Kidney epithelial cell (primary cell): Measurements from ENCODE around the gene DSCAM. TPM values are rescaled to one million over a fixed set of nuclear protein-coding genes. Genes with fewer than 3 reads are reported as not detected.

ENCODE experiments used
- DNase-seq: peaks from one replicate; pipeline ENCODE4 v3.0.0-alpha.2; 2010; ENCODE audit warnings: low read depth
- H3K27me3 ChIP-seq: 2 replicates; pipeline ENCODE4 v1.6.0; 2011; ENCODE audit warnings: low read length; ENCODE audit not compliant: control insufficient read depth, insufficient read depth
- H3K36me3 ChIP-seq: 2 replicates; pipeline ENCODE4 v1.5.1; 2011; ENCODE audit warnings: low read length; ENCODE audit not compliant: control insufficient read depth, insufficient read depth
- H3K4me3 ChIP-seq: 2 replicates; pipeline ENCODE4 v1.5.1; 2011; ENCODE audit warnings: low read depth, mild to moderate bottlenecking, control low read depth, low read length
- total RNA-seq: library from RNA; depleted of rRNA; stranded (reverse); fragments of >200 nt; gene quantifications from 2 replicates; pipeline ENCODE4 v1.2.3, GENCODE V29; 2015
- TF ChIP-seq, protein P1 (sequence below): IDR thresholded peaks from 2 replicates; pipeline ENCODE4 v1.5.1; 2011; ENCODE audit warnings: mild to moderate bottlenecking, moderate library complexity, low read length, control low read depth, inconsistent platforms; ENCODE audit not compliant: insufficient read depth, poor library complexity, severe bottlenecking

DSCAM gene
- total RNA-seq, 1 donor from 2014 or later = 0.21 TPM

DNA sequence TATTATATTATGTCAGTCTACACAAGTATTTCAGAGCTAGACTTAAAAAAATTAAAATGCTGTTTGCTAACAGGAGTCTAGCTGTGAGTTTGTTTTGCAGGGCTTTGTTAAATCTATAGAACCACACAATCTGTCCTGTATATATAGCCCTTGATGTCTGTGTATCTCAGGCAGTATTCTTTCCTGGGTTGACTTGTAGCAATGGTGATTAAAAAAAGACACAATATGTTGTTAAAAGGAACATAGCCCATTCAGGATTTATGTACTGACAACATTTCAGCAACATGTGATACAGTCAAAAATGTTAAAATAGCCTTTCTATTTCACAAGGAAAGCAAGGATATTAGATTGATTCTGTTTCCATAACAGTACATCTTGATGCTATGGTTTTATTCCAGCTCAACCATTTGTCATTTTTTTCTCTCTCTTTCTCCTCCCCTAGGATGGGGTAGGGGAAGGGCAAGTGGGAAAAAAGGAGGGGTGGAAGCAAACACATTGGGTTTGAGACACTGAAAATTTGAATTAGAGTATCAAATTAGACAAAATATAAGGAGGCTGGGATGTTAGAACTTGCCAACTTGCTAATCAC, 139.2 kb downstream of the DSCAM start:
- Histone ChIP-seq H3K4me3 (no peak overlapping the region), H3K36me3 (no peaks in the 10 kb centered on the region), H3K27me3 (no peaks in the 10 kb centered on the region)
- TF ChIP-seq, protein P1, sequence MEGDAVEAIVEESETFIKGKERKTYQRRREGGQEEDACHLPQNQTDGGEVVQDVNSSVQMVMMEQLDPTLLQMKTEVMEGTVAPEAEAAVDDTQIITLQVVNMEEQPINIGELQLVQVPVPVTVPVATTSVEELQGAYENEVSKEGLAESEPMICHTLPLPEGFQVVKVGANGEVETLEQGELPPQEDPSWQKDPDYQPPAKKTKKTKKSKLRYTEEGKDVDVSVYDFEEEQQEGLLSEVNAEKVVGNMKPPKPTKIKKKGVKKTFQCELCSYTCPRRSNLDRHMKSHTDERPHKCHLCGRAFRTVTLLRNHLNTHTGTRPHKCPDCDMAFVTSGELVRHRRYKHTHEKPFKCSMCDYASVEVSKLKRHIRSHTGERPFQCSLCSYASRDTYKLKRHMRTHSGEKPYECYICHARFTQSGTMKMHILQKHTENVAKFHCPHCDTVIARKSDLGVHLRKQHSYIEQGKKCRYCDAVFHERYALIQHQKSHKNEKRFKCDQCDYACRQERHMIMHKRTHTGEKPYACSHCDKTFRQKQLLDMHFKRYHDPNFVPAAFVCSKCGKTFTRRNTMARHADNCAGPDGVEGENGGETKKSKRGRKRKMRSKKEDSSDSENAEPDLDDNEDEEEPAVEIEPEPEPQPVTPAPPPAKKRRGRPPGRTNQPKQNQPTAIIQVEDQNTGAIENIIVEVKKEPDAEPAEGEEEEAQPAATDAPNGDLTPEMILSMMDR = no peak
- DNase-seq = no peak

DNA sequence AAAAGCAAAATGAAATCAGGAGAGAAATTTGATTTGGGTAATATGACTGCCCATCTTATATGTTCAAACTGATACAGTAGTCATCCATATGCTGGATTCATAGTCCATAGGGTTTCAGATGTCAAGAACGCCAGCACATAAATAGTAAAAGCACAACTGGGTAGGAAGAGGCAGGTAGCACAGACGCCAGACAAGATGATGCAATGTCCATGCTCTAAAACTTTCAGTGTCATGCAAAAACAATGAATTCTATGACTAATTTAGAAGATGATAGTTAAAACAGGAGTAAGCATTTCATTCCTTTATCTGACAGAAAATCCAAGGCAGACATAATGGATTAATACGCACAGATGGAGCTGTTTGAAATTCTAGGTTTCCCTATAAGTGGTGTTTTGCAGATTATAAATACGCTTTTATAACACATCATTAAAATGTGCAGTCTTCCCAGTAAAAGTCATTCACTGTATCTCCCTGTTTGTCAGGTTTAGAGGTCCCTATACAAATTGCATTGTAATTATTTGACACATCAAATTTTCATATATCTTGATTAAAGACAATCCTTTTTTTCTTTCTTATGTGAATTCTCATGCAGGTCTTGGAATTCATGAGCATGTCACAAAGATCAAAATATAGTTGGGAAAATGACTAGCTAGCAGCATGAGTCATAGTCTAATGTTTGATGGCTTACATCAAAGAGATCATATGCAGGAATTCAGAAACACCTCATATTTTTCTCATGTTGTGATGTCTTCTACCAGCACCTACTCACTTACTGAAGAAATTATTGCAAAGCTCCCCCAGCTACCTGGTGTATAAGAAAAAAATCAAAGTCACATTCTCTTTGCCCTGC, 139.9 kb downstream of the DSCAM start:
- DNase-seq = no peak
- Histone ChIP-seq H3K4me3 (no peak overlapping the region), H3K27me3 (no peaks in the 10 kb centered on the region), H3K36me3 (no peaks in the 10 kb centered on the region)
- TF ChIP-seq, protein P1 = no peak

DNA sequence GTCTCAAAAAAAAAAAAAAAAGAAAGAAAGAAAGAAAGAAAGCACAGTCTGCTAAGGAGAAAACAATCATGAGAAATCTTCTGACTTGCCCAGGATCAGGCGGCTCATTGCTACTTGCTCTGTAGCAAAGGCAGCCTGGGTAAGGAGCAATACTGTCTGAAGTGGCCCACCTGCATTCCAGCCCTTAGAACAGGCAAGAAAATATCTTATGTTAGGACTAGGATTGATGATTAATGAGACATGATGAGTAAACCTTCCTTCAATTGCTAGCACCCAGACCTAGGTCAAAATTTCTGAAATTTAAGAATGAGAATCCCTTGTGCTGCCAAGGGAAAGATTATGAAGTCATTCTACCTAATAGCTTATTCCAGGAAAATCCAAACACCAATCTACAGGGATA, 140.8 kb downstream of the DSCAM start:
- H3K4me3 ChIP-seq = no peak overlapping the region
- TF ChIP-seq, protein P1 = no peak
- no peaks in the 10 kb centered on the region for H3K36me3 ChIP-seq
- DNase-seq = no peak
- no peaks in the 10 kb centered on the region for H3K27me3 ChIP-seq

DNA sequence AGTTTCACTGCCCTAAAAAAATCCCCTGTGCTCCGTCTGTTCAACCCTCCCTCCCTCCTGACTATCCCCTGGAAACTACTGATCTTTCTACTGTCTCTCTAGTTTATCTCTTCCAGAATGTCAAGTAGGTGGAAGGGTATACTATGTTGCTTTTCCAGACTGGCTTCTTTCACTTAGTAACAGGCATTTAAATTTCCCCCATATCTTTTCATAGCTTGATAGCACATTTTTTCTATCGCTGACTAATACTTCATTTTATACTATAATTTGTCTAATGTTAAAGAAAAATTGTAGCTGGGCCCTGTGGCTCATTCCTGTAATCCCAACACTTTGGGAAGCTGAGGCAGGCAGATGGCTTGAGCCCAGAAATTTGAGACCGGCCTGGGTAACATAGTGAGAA, 142.8 kb downstream of the DSCAM start:
- Histone ChIP-seq H3K27me3 (no peaks in the 10 kb centered on the region), H3K36me3 (no peaks in the 10 kb centered on the region), H3K4me3 (no peak overlapping the region)
- DNase-seq = no peak
- TF ChIP-seq, protein P1 = no peak

DNA sequence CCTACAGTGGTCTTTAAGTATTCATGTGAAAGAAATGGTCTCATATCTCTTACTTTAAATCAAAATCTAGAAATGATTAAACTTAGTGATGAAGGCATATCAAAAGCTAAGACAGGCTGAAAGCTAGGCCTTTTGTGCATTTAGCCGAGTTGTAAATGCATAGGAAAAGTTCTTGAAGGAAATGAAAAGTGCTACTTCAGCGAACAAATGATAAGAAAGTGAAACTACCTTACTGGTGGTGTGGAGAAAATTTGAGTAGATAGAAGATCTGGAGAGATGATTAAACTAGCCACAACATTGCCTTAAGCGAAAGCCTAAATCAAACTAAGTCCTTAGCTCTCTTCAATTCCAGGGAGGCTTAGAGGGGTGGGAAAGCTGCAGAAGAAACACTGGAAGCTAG, 147.6 kb downstream of the DSCAM start:
- H3K27me3 ChIP-seq = no peaks in the 10 kb centered on the region
- TF ChIP-seq, protein P1 = no peak
- no peak overlapping the region for H3K4me3 ChIP-seq
- no peak for DNase-seq
- H3K36me3 ChIP-seq = no peaks in the 10 kb centered on the region
